IPS DF 6.9 (cell line): Measurements from ENCODE around the gene VPS41.
"Not testable (repeated sequence)": the region's sequence is repeated elsewhere in the genome, so short reads cannot be mapped to it uniquely, and the experiment has no call there.

Experiments
- DNase-seq: peaks from one replicate; pipeline ENCODE4 v3.0.0-alpha.2; 2013; ENCODE audit warnings: low read depth, low spot score
- H3K27ac ChIP-seq: one replicate; pipeline ENCODE4 v1.5.1; 2013; ENCODE audit warnings: low read length, control low read depth
- H3K27me3 ChIP-seq: 2 replicates; pipeline ENCODE4 v1.6.1; 2013; ENCODE audit warnings: mild to moderate bottlenecking, low read length; ENCODE audit not compliant: control insufficient read depth, insufficient read depth
- H3K36me3 ChIP-seq: 2 replicates; pipeline ENCODE4 v1.6.1; 2013; ENCODE audit warnings: low read length; ENCODE audit not compliant: control insufficient read depth, insufficient read depth
- H3K4me1 ChIP-seq: 2 replicates; pipeline ENCODE4 v1.6.1; 2013; ENCODE audit warnings: low read length; ENCODE audit not compliant: control insufficient read depth, insufficient read depth
- H3K4me3 ChIP-seq: 2 replicates; pipeline ENCODE4 v1.5.1; 2013; ENCODE audit warnings: mild to moderate bottlenecking, low read length
- H3K9me3 ChIP-seq: 2 replicates; pipeline ENCODE4 v1.6.1; 2013; ENCODE audit warnings: low read length, inconsistent platforms; ENCODE audit not compliant: control insufficient read depth, insufficient read depth
- WGBS: extraction: QIAGEN DNeasy Blood & Tissue Kit; methylation state at CpG from one replicate; pipeline ENCODE4 v1.1.7; 2013; ENCODE audit warnings: mixed read lengths, missing lambda C conversion rate; ENCODE audit not compliant: insufficient read length, insufficient coverage; 5-methylcytosine and 5-hydroxymethylcytosine counted together

The VPS41 gene

DNA sequence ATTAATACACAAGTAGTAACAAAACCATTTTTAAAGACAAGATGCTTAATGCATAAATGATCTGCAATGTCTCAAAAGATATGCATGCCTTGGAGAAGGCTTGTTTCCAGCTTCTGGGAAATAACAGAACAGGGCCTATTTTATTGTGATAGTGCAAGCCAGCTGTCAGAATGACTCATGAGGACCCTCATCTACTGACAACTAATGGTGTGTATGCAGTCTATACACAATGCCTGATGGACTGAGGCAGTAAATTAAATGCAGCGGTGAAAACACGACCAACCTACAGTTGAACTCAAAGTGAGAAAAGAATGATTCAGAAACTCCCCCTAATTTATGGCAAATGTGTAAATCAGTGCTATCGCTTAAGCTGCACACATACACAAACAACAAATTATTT, 46.3 kb downstream of the VPS41 start:
- DNase-seq: no peak
- WGBS: no CpG with 5 or more reads among the region's 3 CpGs
- H3K9me3 ChIP-seq: no peaks in the 10 kb centered on the region
- H3K27ac ChIP-seq: no peak overlapping the region
- H3K36me3 ChIP-seq: no peaks in the 10 kb centered on the region
- H3K4me1 ChIP-seq: no peaks in the 10 kb centered on the region
- no peaks in the 10 kb centered on the region for H3K27me3 ChIP-seq
- no peak overlapping the region for H3K4me3 ChIP-seq

DNA sequence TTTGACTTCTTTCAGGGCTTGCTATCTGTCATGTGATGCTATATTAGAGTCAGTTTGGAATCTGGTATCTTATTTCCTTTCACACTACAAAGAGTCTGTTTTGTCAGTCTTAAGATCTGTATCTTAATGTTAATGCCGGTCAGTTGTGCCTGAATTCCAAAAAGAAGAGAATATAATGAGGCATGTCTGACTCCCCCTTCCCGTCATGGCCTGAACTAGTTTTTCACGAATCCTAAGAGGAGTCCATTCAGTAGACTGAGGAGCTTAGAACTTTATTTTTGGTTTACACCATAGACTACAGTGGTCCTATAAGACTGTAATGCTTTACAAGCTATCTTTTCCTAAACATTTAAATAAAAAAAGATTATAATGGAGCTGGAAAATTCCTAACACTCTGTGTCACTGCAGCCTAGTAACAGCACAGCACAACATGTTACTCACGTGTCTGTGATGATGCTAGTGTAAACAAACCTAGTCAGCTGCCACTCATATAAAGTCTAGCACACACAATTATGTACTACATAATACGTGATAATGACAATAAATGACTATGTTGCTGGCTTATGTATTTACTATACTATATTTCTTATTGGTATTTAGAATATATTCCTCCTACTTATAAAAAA, 50.6 kb downstream of the VPS41 start:
- no peaks in the 10 kb centered on the region for H3K9me3 ChIP-seq
- DNase-seq: no peak
- H3K27me3 ChIP-seq: no peaks in the 10 kb centered on the region
- H3K36me3 ChIP-seq: no peaks in the 10 kb centered on the region
- no CpG with 5 or more reads among the region's 5 CpGs for WGBS
- H3K27ac ChIP-seq: no peak overlapping the region
- no peaks in the 10 kb centered on the region for H3K4me1 ChIP-seq
- H3K4me3 ChIP-seq: no peak overlapping the region

DNA sequence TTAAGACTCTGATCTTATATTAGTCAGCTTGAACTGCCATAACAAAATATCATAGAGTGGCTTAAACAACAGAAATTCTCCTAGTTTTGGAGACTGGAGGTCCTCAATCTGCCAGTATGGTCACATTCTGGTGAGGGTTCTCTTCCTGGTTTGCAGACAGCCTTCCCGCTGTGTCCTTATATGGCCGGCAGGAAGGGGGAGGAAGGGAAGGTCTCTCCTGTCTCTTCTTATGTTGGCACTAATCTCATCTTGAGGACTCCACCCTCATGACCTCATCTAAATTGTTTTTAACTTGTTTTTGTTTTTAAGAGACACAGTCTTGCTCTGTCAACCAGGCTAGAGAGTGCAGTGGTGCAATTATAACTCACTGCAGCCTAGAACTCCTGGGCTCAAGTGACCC, 53.1 kb downstream of the VPS41 start:
- DNase-seq: no peak
- no peak overlapping the region for H3K4me3 ChIP-seq
- peaks cover 2% of the 10 kb centered on the region; the same call in 1 of the 2 replicates for H3K4me1 ChIP-seq
- no CpG with 5 or more reads among the region's 2 CpGs for WGBS
- H3K36me3 ChIP-seq: no peaks in the 10 kb centered on the region
- no peaks in the 10 kb centered on the region for H3K27me3 ChIP-seq
- H3K9me3 ChIP-seq: no peaks in the 10 kb centered on the region
- no peak overlapping the region for H3K27ac ChIP-seq

GRCh38 chr7:38855386-38855785, 53.6 kb downstream of the VPS41 start:
- no peaks in the 10 kb centered on the region for H3K36me3 ChIP-seq
- no peak overlapping the region for H3K4me3 ChIP-seq
- H3K27ac ChIP-seq: no peak overlapping the region
- peaks cover 2% of the 10 kb centered on the region; the same call in 1 of the 2 replicates for H3K4me1 ChIP-seq
- no peaks in the 10 kb centered on the region for H3K27me3 ChIP-seq
- WGBS: no CpG with 5 or more reads among the region's 4 CpGs
- no peaks in the 10 kb centered on the region for H3K9me3 ChIP-seq
- DNase-seq: no peak

DNA sequence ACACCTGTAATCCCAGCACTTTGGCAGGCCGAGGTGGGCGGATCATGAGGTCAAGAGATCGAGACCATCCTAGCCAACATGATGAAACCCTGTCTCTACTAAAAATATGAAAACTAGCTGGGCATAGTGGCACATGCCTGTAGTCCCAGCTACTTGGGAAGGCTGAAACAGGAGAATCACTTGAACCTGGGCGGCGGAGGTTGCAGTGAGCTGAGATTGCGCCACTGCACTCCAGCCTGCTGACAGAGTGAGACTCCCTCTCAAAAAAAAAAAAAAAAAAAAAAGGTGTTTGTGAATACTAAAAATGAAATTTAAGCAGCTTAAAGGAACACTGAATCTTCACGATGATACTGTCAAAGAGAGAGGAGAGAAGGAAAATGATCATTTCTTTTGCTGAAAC, 54.0 kb downstream of the VPS41 start:
- not testable (repeated sequence) for H3K36me3 ChIP-seq, DNase-seq, H3K9me3 ChIP-seq, H3K27ac ChIP-seq, H3K4me1 ChIP-seq, H3K27me3 ChIP-seq, H3K4me3 ChIP-seq
- WGBS: no CpG with 5 or more reads among the region's 7 CpGs

DNA sequence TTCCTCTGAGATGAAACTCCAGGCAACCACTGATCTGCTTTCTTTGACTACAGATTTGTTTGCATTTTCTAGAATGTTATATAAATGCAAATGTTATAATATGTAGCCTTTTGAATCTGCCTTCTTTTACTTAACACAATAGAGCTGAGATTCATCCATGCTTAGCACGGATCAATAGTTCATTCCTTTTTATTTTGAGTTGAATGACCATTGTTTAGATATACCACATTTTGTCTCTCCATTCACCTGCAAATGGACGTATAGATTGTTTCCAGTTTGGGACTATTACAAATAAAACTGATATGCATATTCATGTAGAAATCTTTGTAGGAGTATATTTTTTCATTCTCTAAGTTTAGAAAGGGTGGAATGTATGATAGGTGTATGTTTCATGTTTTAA, 57.7 kb downstream of the VPS41 start:
- no CpG with 5 or more reads among the region's 2 CpGs for WGBS
- Histone ChIP-seq H3K27me3 (no peaks in the 10 kb centered on the region), H3K27ac (no peak overlapping the region), H3K4me1 (peaks cover 2% of the 10 kb centered on the region; the same call in 1 of the 2 replicates), H3K36me3 (no peaks in the 10 kb centered on the region), H3K9me3 (no peaks in the 10 kb centered on the region), H3K4me3 (no peak overlapping the region)
- no peak for DNase-seq

DNA sequence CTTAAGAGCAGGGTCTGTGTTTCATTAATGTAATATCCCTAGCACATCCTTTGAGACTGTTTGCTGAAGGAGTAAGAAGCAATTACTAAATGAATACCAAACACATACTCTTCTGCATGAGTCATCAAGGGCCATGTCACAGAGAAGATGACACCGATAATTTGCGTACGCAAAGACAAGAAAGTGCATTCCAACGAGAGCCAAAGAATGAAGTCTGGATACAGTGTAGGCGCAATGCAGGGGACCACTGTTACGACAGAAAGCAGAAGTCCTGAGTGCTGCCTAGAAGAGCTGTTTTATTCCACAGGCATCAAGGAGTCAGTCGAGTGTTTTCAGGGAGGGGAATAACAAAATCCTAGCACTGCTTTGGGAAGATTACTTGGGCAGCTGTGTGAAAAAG, 62.7 kb downstream of the VPS41 start:
- Histone ChIP-seq H3K4me1 (no peaks in the 10 kb centered on the region; the same call in 1 of the 2 replicates), H3K27ac (no peak overlapping the region), H3K4me3 (no peak overlapping the region), H3K9me3 (no peaks in the 10 kb centered on the region), H3K27me3 (no peaks in the 10 kb centered on the region), H3K36me3 (no peaks in the 10 kb centered on the region)
- no CpG with 5 or more reads among the region's 7 CpGs for WGBS
- no peak for DNase-seq

- DNase-seq: no peak
- Histone ChIP-seq H3K36me3 (no peaks in the 10 kb centered on the region), H3K9me3 (no peaks in the 10 kb centered on the region), H3K27ac (no peak overlapping the region), H3K4me1 (no peaks in the 10 kb centered on the region), H3K27me3 (no peaks in the 10 kb centered on the region), H3K4me3 (no peak overlapping the region; the same call in 1 of the 2 replicates)
- WGBS: no CpG with 5 or more reads among the region's 8 CpGs
These were observed 63.9 kb downstream of the VPS41 start for GRCh38 chr7:38844952-38845563.

- Histone ChIP-seq H3K27me3 (no peaks in the 10 kb centered on the region), H3K9me3 (no peaks in the 10 kb centered on the region), H3K27ac (no peak overlapping the region), H3K36me3 (no peaks in the 10 kb centered on the region), H3K4me3 (no peak overlapping the region), H3K4me1 (no peaks in the 10 kb centered on the region)
- no CpG with 5 or more reads among the region's 1 CpG for WGBS
- DNase-seq: no peak
These were observed 66.2 kb downstream of the VPS41 start for GRCh38 chr7:38842746-38843145.

DNA sequence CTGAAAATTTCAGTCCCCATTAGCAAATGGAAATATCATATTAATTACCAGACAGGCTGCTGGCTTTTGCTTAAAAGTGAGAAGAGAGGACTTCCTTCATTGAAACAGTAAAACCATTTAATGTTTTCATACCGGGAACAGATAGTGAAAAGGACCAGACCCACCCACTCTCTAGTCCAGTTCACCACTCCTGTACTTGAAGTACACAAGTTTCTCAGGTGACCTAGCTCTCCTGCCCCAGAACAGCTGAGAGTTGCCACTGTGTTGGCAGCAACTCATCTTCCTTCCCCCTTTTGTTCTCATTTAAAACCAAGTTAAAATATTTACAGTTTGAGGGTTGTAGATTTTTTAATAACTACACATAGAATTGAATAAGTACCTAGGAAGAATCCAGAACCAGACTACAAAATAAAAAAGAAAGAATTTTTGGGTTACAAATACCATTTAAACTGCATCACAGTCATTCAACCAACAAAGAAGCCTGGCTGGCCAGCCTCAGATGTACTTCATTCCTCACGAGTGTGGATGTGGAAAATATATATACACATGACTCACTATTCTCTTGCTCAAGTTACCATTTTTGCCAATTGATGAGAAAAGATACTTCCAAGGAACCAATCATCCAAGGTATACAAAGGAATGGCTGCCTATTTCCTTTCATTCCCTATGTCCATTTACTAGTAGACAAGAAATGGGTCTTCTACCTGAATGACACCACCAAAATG, 68.1 kb downstream of the VPS41 start:
- DNase-seq: no peak
- Histone ChIP-seq H3K36me3 (no peaks in the 10 kb centered on the region), H3K4me1 (0 out of 2 replicates have a peak, but pooled peaks cover 1% of the 10 kb centered on the region), H3K4me3 (no peak overlapping the region), H3K9me3 (no peaks in the 10 kb centered on the region), H3K27me3 (no peaks in the 10 kb centered on the region), H3K27ac (no peak overlapping the region)
- WGBS: no CpG with 5 or more reads among the region's 2 CpGs
